GM13977 (cell line): ENCODE results near the gene PCDHGA12.
"Not testable (repeated sequence)": the region's sequence is repeated elsewhere in the genome, so short reads cannot be mapped to it uniquely, and the experiment has no call there.

Experiments used
- DNase-seq: peaks from one replicate; pipeline ENCODE4 v3.0.0; 2012; ENCODE audit warnings: low spot score
- in situ Hi-C: fragments of 300-500 bp; cut with MboI; formaldehyde crosslinking; loops from one replicate; pipeline ENCODE4 v1.12.0; 2022; ENCODE audit warnings: low sequenced_read_pairs, low pct_unique_long_range_greater_than_20kb, mixed read lengths, inconsistent platforms; ENCODE audit not compliant: unreplicated experiment
- TF ChIP-seq, protein P1 (sequence below): IDR thresholded peaks from 2 replicates; pipeline ENCODE4 v1.5.1; 2012; ENCODE audit warnings: mild to moderate bottlenecking, control low read depth; ENCODE audit not compliant: insufficient read depth; ENCODE audit errors: extremely low read depth, missing control alignments

Gene PCDHGA12

DNA sequence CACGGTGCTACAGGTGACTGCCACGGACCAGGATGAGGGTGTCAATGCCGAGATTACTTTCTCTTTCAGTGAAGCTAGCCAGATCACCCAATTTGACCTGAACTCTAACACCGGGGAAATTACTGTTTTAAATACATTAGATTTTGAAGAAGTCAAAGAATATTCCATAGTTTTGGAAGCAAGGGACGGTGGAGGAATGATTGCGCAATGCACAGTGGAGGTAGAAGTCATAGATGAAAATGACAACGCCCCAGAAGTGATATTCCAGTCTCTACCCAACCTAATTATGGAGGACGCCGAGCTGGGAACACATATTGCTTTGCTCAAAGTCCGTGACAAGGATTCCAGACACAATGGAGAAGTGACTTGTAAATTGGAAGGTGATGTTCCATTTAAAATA, 41.6 kb upstream of the PCDHGA12 start:
- DNase-seq, result no peak
- TF ChIP-seq, protein P1, sequence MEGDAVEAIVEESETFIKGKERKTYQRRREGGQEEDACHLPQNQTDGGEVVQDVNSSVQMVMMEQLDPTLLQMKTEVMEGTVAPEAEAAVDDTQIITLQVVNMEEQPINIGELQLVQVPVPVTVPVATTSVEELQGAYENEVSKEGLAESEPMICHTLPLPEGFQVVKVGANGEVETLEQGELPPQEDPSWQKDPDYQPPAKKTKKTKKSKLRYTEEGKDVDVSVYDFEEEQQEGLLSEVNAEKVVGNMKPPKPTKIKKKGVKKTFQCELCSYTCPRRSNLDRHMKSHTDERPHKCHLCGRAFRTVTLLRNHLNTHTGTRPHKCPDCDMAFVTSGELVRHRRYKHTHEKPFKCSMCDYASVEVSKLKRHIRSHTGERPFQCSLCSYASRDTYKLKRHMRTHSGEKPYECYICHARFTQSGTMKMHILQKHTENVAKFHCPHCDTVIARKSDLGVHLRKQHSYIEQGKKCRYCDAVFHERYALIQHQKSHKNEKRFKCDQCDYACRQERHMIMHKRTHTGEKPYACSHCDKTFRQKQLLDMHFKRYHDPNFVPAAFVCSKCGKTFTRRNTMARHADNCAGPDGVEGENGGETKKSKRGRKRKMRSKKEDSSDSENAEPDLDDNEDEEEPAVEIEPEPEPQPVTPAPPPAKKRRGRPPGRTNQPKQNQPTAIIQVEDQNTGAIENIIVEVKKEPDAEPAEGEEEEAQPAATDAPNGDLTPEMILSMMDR, result no peak
- in situ Hi-C loops, result no loop called here

DNA sequence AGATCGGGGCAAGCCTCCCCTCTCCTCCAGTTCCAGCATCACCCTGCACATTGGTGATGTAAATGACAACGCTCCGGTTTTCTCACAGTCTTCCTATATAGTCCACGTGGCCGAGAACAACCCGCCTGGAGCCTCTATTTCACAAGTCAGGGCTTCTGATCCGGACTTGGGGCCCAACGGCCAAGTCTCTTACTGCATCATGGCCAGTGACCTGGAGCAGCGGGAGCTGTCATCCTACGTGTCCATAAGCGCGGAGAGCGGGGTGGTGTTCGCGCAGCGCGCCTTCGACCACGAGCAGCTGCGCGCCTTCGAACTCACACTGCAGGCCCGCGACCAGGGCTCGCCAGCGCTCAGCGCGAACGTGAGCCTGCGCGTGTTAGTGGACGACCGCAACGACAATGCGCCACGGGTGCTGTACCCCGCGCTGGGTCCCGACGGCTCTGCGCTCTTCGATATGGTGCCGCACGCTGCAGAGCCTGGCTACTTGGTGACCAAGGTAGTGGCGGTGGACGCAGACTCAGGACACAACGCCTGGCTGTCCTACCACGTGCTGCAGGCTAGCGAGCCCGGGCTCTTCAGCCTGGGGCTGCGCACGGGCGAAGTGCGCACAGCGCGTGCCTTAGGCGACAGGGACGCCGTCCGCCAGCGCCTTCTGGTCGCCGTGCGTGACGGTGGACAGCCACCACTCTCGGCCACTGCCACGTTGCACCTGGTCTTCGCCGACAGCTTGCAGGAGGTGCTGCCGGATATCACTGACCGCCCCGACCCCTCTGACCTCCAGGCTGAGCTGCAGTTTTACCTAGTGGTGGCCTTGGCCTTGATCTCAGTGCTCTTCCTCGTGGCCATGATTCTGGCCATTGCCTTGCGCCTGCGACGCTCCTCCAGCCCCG, 40.9 kb upstream of the PCDHGA12 start:
- in situ Hi-C loops, result no loop called here
- no peak for DNase-seq

DNA sequence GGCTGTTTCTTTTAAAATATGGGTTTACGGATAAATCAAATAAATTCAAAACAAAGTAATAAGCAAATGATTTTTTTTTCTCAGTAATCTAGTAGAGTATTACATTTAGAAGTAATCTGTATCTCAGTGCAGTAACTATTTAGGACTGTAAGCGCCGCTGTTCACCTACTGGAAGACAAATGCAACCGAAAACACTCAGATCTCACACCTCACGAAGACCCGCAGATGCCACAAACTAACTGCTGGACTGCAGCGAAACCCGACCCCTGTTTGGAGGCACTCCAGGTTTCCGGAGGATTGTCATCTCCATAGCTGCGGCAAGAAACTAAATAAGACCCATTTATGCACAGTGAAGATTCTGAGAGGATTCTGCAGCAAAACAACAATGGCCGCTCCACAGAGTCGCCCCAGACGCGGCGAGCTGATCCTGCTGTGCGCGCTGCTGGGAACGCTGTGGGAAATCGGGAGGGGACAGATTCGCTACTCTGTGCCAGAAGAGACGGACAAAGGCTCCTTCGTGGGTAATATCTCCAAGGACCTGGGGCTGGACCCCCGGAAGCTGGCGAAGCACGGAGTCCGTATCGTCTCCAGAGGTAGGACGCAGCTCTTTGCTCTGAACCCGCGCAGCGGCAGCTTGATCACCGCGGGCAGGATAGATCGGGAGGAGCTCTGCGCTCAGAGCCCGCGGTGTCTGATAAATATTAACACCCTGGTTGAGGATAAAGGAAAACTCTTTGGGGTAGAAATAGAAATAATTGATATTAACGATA, 37.7 kb upstream of the PCDHGA12 start, which contains the start of gene PCDHGA8:
Gene PCDHGA8 (plus strand): TSS at position 205 of the 770 bp plus-strand sequence. CDS start 181 bp downstream, at position 386.
- TF ChIP-seq, protein P1, result no peak
- no peak for DNase-seq
- in situ Hi-C loops, result no loop called here

More for the DNA sequence above, 40.9 kb upstream of the PCDHGA12 start:
- TF ChIP-seq, protein P1, result no peak

DNA sequence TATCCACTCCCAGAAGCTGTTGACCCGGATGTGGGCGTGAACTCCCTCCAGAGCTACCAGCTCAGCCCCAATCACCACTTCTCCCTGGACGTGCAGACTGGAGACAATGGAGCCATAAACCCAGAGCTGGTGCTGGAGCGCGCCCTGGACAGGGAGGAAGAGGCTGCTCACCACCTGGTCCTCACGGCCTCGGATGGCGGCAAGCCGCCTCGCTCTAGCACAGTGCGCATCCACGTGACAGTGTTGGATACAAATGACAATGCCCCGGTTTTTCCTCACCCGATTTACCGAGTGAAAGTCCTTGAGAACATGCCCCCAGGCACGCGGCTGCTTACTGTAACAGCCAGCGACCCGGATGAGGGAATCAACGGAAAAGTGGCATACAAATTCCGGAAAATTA, 37.0 kb upstream of the PCDHGA12 start:
- in situ Hi-C loops, result no loop called here
- no peak for DNase-seq
- TF ChIP-seq, protein P1, result no peak

DNA sequence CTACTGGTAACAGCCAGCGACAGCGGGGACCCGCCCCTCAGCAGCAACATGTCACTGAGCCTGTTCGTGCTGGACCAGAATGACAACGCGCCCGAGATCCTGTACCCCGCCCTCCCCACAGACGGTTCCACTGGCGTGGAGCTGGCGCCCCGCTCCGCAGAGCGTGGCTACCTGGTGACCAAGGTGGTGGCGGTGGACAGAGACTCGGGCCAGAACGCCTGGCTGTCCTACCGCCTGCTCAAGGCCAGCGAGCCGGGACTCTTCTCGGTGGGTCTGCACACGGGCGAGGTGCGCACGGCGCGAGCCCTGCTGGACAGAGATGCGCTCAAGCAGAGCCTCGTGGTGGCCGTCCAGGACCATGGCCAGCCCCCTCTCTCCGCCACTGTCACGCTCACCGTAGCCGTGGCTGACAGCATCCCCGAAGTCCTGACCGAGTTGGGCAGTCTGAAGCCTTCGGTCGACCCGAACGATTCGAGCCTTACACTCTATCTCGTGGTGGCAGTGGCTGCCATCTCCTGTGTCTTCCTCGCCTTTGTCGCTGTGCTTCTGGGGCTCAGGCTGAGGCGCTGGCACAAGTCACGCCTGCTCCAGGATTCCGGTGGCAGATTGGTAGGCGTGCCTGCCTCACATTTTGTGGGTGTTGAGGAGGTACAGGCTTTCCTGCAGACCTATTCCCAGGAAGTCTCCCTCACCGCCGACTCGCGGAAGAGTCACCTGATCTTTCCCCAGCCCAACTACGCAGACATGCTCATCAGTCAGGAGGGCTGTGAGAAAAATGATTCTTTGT, 35.7 kb upstream of the PCDHGA12 start:
- in situ Hi-C loops, DNase-seq: not testable (repeated sequence)

DNA sequence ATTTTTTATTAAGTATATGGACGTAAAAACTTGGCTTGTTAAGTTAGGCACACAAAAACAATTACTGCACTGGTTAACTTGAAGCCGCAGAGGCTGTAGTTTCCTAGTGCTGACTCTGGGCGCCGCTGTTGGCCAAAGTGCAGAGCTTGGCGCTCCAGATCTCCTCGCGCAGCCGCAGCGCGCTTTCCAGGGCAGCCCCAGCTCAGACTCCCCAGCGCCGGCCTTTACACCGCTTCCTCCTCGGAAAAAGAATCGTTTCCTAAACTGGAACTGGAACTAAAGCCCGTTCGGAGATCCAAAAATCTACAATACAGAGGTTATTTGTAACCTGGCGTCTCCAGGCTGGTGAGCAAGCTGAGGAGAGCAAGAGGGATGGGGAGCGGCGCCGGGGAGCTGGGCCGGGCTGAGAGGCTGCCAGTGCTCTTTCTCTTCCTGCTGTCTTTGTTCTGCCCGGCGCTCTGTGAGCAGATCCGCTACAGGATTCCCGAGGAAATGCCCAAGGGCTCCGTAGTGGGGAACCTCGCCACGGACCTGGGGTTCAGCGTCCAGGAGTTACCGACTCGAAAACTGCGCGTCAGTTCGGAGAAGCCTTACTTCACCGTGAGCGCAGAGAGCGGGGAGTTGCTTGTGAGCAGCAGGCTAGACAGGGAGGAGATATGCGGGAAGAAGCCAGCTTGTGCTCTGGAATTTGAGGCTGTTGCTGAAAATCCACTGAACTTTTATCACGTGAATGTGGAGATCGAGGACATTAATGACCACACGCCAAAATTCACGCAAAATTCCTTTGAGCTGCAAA, 32.4 kb upstream of the PCDHGA12 start, which contains the start of gene PCDHGB5:
Gene PCDHGB5 (plus strand): TSS at position 192 of the 796 bp plus-strand sequence. CDS start 181 bp downstream, at position 373.
- in situ Hi-C loops, DNase-seq: not testable (repeated sequence)
- TF ChIP-seq, protein P1, result peak; percentile 59
